GM18505 (cell line): ENCODE results near the gene SRGAP2.
"Not testable (repeated sequence)": the region's sequence is repeated elsewhere in the genome, so short reads cannot be mapped to it uniquely, and the experiment has no call there.

Source experiments
- ATAC-seq: cut with Tn5 transposase; IDR thresholded peaks from one replicate; pipeline ENCODE4 v1.9.1; 2021; ENCODE audit not compliant: unreplicated experiment

SRGAP2 gene

GRCh38 chr1:206203364-206204158 is at the start of gene SRGAP2:
TSS of gene SRGAP2 (plus strand) at chr1:206203541. CDS start at chr1:206205971, 2,430 bp downstream.
- ATAC-seq, result peak; percentile 11

- peak; percentile 69 for ATAC-seq
Observed at GRCh38 chr1:206167350-206168029, 35.9 kb upstream of the SRGAP2 start.

GRCh38 chr1:206169794-206170193 is 33.5 kb upstream of the SRGAP2 start:
- not testable (repeated sequence) for ATAC-seq

- not testable (repeated sequence) for ATAC-seq
Observed at GRCh38 chr1:206173110-206173719, 30.1 kb upstream of the SRGAP2 start.

- ATAC-seq, result not testable (repeated sequence)
Observed at GRCh38 chr1:206174182-206174868, 29.0 kb upstream of the SRGAP2 start.

- ATAC-seq, result not testable (repeated sequence)
Observed at GRCh38 chr1:206175459-206176113, 27.8 kb upstream of the SRGAP2 start.

- ATAC-seq, result not testable (repeated sequence)
Observed at GRCh38 chr1:206176114-206176502, 27.2 kb upstream of the SRGAP2 start.

GRCh38 chr1:206178061-206178989 is 25.0 kb upstream of the SRGAP2 start:
- ATAC-seq, result not testable (repeated sequence)

- not testable (repeated sequence) for ATAC-seq
Observed at GRCh38 chr1:206179666-206180065, 23.7 kb upstream of the SRGAP2 start.

GRCh38 chr1:206182368-206183317 is 20.7 kb upstream of the SRGAP2 start:
- ATAC-seq, result not testable (repeated sequence)

GRCh38 chr1:206183788-206184187 is 19.6 kb upstream of the SRGAP2 start:
- ATAC-seq, result not testable (repeated sequence)

GRCh38 chr1:206185778-206186177 is 17.6 kb upstream of the SRGAP2 start:
- ATAC-seq, result not testable (repeated sequence)

GRCh38 chr1:206186826-206187225 is 16.5 kb upstream of the SRGAP2 start:
- ATAC-seq, result not testable (repeated sequence)

GRCh38 chr1:206195182-206195581 is 8.2 kb upstream of the SRGAP2 start:
- ATAC-seq, result not testable (repeated sequence)

- not testable (repeated sequence) for ATAC-seq
Observed at GRCh38 chr1:206196748-206197424, 6.5 kb upstream of the SRGAP2 start.

GRCh38 chr1:206202789-206203363 is 465 bp upstream of the SRGAP2 start, which contains the start of gene FAM72A:
TSS of gene FAM72A (minus strand) at chr1:206202839. CDS start at chr1:206202025, 814 bp downstream.
- peak; percentile 86 for ATAC-seq

- ATAC-seq, result not testable (repeated sequence)
Observed at GRCh38 chr1:206204159-206204511, 794 bp downstream of the SRGAP2 start.
